Adrenal gland (tissue), 5 donors: Measurements from ENCODE around the gene SMIM35.

Source experiments
- CTCF ChIP-seq, 6 experiments: fragments of 450-650 bp in 4 of 6; fragments of 200-600 bp in 2 of 6; sonication (generic) in 1 of 6; IDR thresholded peaks; 1 replicate in 5 of 6; 2 replicates in 1 of 6; pipeline versions ENCODE4 v1.5.1 to v1.8.0; 2016 to 2021; ENCODE audit warnings: antibody characterized with exemption in 6 of 6, mild to moderate bottlenecking in 2 of 6, moderate library complexity in 1 of 6
- POLR2A ChIP-seq, 2 donors: fragments of 450-650 bp; IDR thresholded peaks; one replicate each; pipeline ENCODE4 v1.6.1; 2017; ENCODE audit warnings: antibody characterized with exemption in 2 of 2, mild to moderate bottlenecking in 2 of 2, moderate library complexity in 1 of 2
- donor health status: DM: no; HTN: no; CAD: no.

DNA sequence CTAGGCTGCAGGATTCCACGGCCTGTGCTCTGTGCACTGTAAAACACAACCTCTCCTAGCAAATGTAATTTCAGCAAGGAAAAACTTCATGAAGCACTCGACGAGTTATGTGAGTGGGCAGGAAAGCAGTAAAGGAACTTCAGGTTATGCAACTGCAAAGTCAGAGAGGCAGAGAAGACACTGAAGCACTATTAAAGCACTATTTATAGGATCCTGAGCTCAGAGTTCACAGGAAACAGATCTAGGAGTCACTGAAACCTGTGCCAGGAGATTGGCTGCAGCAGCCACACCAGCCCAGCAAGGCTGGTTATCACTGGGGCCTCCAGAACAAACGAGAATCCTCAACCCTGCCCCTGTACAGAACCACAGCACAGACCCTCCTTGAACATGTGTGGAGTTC, 2.5 kb downstream of the SMIM35 start:
- TF ChIP-seq CTCF (IDR thresholded peaks at IDR 0.05): no peak
- no peak for TF ChIP-seq POLR2A (IDR thresholded peaks at IDR 0.05)
